ENCODE results near the gene ENTPD6. TPM values are rescaled to one million over a fixed set of nuclear protein-coding genes. Genes with fewer than 3 reads are reported as not detected.

The ENTPD6 gene
- total and polyA plus RNA-seq, 2 experiments from 2014 or later: 32.9 to 50.4 TPM

GRCh38 chr20:25207960-25208534 is 12.5 kb downstream of the ENTPD6 start:
- no peak overlapping the region for H3K27ac ChIP-seq
- H3K4me1 ChIP-seq (ENCODE audit: insufficient read depth): no peaks in the 10 kb centered on the region
- no peak overlapping the region for H3K9ac ChIP-seq
- no peak for DNase-seq
- H3K9me3 ChIP-seq (ENCODE audit: low read depth): no peaks in the 10 kb centered on the region
- H2AFZ ChIP-seq: no peak overlapping the region
- no peak overlapping the region for H3K4me3 ChIP-seq
- no peaks in the 10 kb centered on the region for H3F3A ChIP-seq (ENCODE audit: insufficient read depth)
- no peak overlapping the region for H3K4me2 ChIP-seq (ENCODE audit: unreplicated experiment)
- H4K20me1 ChIP-seq (ENCODE audit: insufficient read depth): no peaks in the 10 kb centered on the region
- H3K9me2 ChIP-seq (ENCODE audit: insufficient read depth): no peaks in the 10 kb centered on the region
- in situ Hi-C loops (cut with MboI): no loop called here
- TF ChIP-seq EZH2 (IDR thresholded peaks at IDR 0.05; ENCODE audit: insufficient read depth, poor library complexity, severe bottlenecking) (no peak), EZH2phosphoT487 (IDR thresholded peaks at IDR 0.05; ENCODE audit: insufficient read depth, low read depth) (no peak)
- peaks cover 15% of the 10 kb centered on the region; the same call in 1 of the 2 replicates for H3K36me3 ChIP-seq (ENCODE audit: low read depth)
- peaks cover 61% of the 10 kb centered on the region for H3K79me2 ChIP-seq (ENCODE audit: insufficient read depth)
- H3K27me3 ChIP-seq (replicated peaks; ENCODE audit: insufficient read depth): no peaks in the 10 kb centered on the region
- 97 to 98% methylated on average over 9 of the region's 9 CpGs for WGBS, 2 experiments (ENCODE audit: low coverage in 1 of 2, low lambda C conversion rate in 2 of 2, missing lambda C conversion rate in 2 of 2)

- 93 to 100% methylated on average over 1 of the region's 1 CpG for WGBS, 2 experiments (ENCODE audit: low coverage in 1 of 2, low lambda C conversion rate in 2 of 2, missing lambda C conversion rate in 2 of 2)
- in situ Hi-C loops (cut with MboI): no loop called here
- peaks cover 47% of the 10 kb centered on the region for H3K79me2 ChIP-seq (ENCODE audit: insufficient read depth)
These were observed 13.9 kb downstream of the ENTPD6 start for GRCh38 chr20:25209400-25209799.

GRCh38 chr20:25209911-25210310 is 14.4 kb downstream of the ENTPD6 start:
- no peaks in the 10 kb centered on the region for H3K4me1 ChIP-seq (ENCODE audit: insufficient read depth)
- H3K9ac ChIP-seq: no peak overlapping the region
- no peak overlapping the region for H3K27ac ChIP-seq
- DNase-seq: no peak
- H3K36me3 ChIP-seq (ENCODE audit: low read depth): peaks cover 20% of the 10 kb centered on the region; the same call in 1 of the 2 replicates
- no peak overlapping the region for H2AFZ ChIP-seq
- no peak for TF ChIP-seq EZH2phosphoT487 (IDR thresholded peaks at IDR 0.05; ENCODE audit: insufficient read depth, low read depth)
- TF ChIP-seq EZH2 (IDR thresholded peaks at IDR 0.05; ENCODE audit: insufficient read depth, poor library complexity, severe bottlenecking): no peak
- in situ Hi-C loops (cut with MboI): no loop called here
- no peak overlapping the region for H3K4me2 ChIP-seq (ENCODE audit: unreplicated experiment)
- H3K27me3 ChIP-seq (replicated peaks; ENCODE audit: insufficient read depth): no peaks in the 10 kb centered on the region
- H3K79me2 ChIP-seq (ENCODE audit: insufficient read depth): peaks cover 42% of the 10 kb centered on the region
- H3F3A ChIP-seq (ENCODE audit: insufficient read depth): no peaks in the 10 kb centered on the region
- no peaks in the 10 kb centered on the region for H4K20me1 ChIP-seq (ENCODE audit: insufficient read depth)
- no peaks in the 10 kb centered on the region for H3K9me2 ChIP-seq (ENCODE audit: insufficient read depth)
- H3K9me3 ChIP-seq (ENCODE audit: low read depth): no peaks in the 10 kb centered on the region
- H3K4me3 ChIP-seq: no peak overlapping the region
- 97% methylated on average over 12 of the region's 12 CpGs for WGBS, 2 experiments (ENCODE audit: low coverage in 1 of 2, low lambda C conversion rate in 2 of 2, missing lambda C conversion rate in 2 of 2)

More at GRCh38 chr20:25209400-25209799, 13.9 kb downstream of the ENTPD6 start:
- no peaks in the 10 kb centered on the region for H3K9me3 ChIP-seq (ENCODE audit: low read depth)
- H3K4me1 ChIP-seq (ENCODE audit: insufficient read depth): no peaks in the 10 kb centered on the region
- H4K20me1 ChIP-seq (ENCODE audit: insufficient read depth): no peaks in the 10 kb centered on the region
- H3K9ac ChIP-seq: no peak overlapping the region
- no peak for DNase-seq
- no peaks in the 10 kb centered on the region for H3K27me3 ChIP-seq (replicated peaks; ENCODE audit: insufficient read depth)
- no peak overlapping the region for H3K4me2 ChIP-seq (ENCODE audit: unreplicated experiment)
- no peak overlapping the region for H3K27ac ChIP-seq
- H3K36me3 ChIP-seq (ENCODE audit: low read depth): peaks cover 15% of the 10 kb centered on the region; the same call in 1 of the 2 replicates
- no peak overlapping the region for H3K4me3 ChIP-seq
- H2AFZ ChIP-seq: no peak overlapping the region
- no peaks in the 10 kb centered on the region for H3K9me2 ChIP-seq (ENCODE audit: insufficient read depth)
- no peaks in the 10 kb centered on the region for H3F3A ChIP-seq (ENCODE audit: insufficient read depth)
- no peak for TF ChIP-seq EZH2phosphoT487 (IDR thresholded peaks at IDR 0.05; ENCODE audit: insufficient read depth, low read depth)

- Histone ChIP-seq H3F3A (ENCODE audit: insufficient read depth) (no peaks in the 10 kb centered on the region), H3K79me2 (ENCODE audit: insufficient read depth) (peaks cover 31% of the 10 kb centered on the region), H3K9me2 (ENCODE audit: insufficient read depth) (no peaks in the 10 kb centered on the region), H3K27me3 (replicated peaks; ENCODE audit: insufficient read depth) (no peaks in the 10 kb centered on the region), H3K9me3 (ENCODE audit: low read depth) (no peaks in the 10 kb centered on the region), H3K36me3 (ENCODE audit: low read depth) (peaks cover 26% of the 10 kb centered on the region; the same call in 1 of the 2 replicates), H3K4me2 (ENCODE audit: unreplicated experiment) (no peak overlapping the region), H3K4me1 (ENCODE audit: insufficient read depth) (no peaks in the 10 kb centered on the region), H3K4me3 (no peak overlapping the region), H4K20me1 (ENCODE audit: insufficient read depth) (no peaks in the 10 kb centered on the region), H3K9ac (no peak overlapping the region), H3K27ac (no peak overlapping the region), H2AFZ (no peak overlapping the region)
- 81 to 89% methylated on average over 7 of the region's 7 CpGs for WGBS, 2 experiments (ENCODE audit: low coverage in 1 of 2, low lambda C conversion rate in 2 of 2, missing lambda C conversion rate in 2 of 2)
- in situ Hi-C loops (cut with MboI): no loop called here
- DNase-seq: no peak
- TF ChIP-seq EZH2phosphoT487 (IDR thresholded peaks at IDR 0.05; ENCODE audit: insufficient read depth, low read depth) (no peak), EZH2 (IDR thresholded peaks at IDR 0.05; ENCODE audit: insufficient read depth, poor library complexity, severe bottlenecking) (no peak)
These were observed 15.8 kb downstream of the ENTPD6 start for GRCh38 chr20:25211273-25211672.
